NCI-H2107 treated with DMSO at 0.1 percent for 48 hours (cell line): ENCODE results near the gene ZBTB7C.

Source experiments
- DNase-seq: peaks from one replicate; lab custom pipeline; 2025; ENCODE audit not compliant: unreplicated experiment; lab: John Stamatoyannopoulos, UW

The ZBTB7C gene

GRCh38 chr18:48171490-48172188 is 237.5 kb downstream of the ZBTB7C start:
- no peak for DNase-seq

- no peak for DNase-seq
Observed at GRCh38 chr18:48170651-48171050, 238.5 kb downstream of the ZBTB7C start.

GRCh38 chr18:48168861-48169260 is 240.3 kb downstream of the ZBTB7C start:
- DNase-seq = no peak

GRCh38 chr18:48167897-48168253 is 241.3 kb downstream of the ZBTB7C start:
- DNase-seq = no peak

- no peak for DNase-seq
Observed at GRCh38 chr18:48166336-48166875, 242.8 kb downstream of the ZBTB7C start.

GRCh38 chr18:48165111-48165866 is 243.9 kb downstream of the ZBTB7C start:
- DNase-seq = no peak

- no peak for DNase-seq
Observed at GRCh38 chr18:48164701-48165100, 244.5 kb downstream of the ZBTB7C start.

- DNase-seq = no peak
Observed at GRCh38 chr18:48164116-48164515, 245.1 kb downstream of the ZBTB7C start.

- DNase-seq = no peak
Observed at GRCh38 chr18:48163738-48164115, 245.5 kb downstream of the ZBTB7C start.

- DNase-seq = no peak
Observed at GRCh38 chr18:48162956-48163737, 246.0 kb downstream of the ZBTB7C start.

GRCh38 chr18:48161911-48162698 is 247.1 kb downstream of the ZBTB7C start:
- DNase-seq = peak; percentile 57

- peak; percentile 67 for DNase-seq
Observed at GRCh38 chr18:48161191-48161910, 247.8 kb downstream of the ZBTB7C start.

- no peak for DNase-seq
Observed at GRCh38 chr18:48160622-48161021, 248.6 kb downstream of the ZBTB7C start.

GRCh38 chr18:48159816-48160215 is 249.4 kb downstream of the ZBTB7C start:
- DNase-seq = no peak

- no peak for DNase-seq
Observed at GRCh38 chr18:48158721-48159120, 250.5 kb downstream of the ZBTB7C start.

- DNase-seq = no peak
Observed at GRCh38 chr18:48157956-48158355, 251.2 kb downstream of the ZBTB7C start.

GRCh38 chr18:48155856-48156255 is 253.3 kb downstream of the ZBTB7C start:
- DNase-seq = no peak

- DNase-seq = no peak
Observed at GRCh38 chr18:48154828-48155227, 254.4 kb downstream of the ZBTB7C start.

GRCh38 chr18:48153613-48154481 is 255.3 kb downstream of the ZBTB7C start:
- DNase-seq = no peak
